GM21528 (cell line): Measurements from ENCODE around the gene CHML.

Source experiments
- ATAC-seq: cut with Tn5 transposase; IDR thresholded peaks from one replicate; pipeline ENCODE4 v1.9.1; 2021; ENCODE audit warnings: mild to moderate bottlenecking, moderate library complexity; ENCODE audit not compliant: unreplicated experiment, low FRiP score

CHML gene

GRCh38 chr1:241622669-241623068 is 17.5 kb downstream of the CHML start:
- ATAC-seq = no peak

GRCh38 chr1:241617426-241617825 is 22.7 kb downstream of the CHML start:
- no peak for ATAC-seq

DNA sequence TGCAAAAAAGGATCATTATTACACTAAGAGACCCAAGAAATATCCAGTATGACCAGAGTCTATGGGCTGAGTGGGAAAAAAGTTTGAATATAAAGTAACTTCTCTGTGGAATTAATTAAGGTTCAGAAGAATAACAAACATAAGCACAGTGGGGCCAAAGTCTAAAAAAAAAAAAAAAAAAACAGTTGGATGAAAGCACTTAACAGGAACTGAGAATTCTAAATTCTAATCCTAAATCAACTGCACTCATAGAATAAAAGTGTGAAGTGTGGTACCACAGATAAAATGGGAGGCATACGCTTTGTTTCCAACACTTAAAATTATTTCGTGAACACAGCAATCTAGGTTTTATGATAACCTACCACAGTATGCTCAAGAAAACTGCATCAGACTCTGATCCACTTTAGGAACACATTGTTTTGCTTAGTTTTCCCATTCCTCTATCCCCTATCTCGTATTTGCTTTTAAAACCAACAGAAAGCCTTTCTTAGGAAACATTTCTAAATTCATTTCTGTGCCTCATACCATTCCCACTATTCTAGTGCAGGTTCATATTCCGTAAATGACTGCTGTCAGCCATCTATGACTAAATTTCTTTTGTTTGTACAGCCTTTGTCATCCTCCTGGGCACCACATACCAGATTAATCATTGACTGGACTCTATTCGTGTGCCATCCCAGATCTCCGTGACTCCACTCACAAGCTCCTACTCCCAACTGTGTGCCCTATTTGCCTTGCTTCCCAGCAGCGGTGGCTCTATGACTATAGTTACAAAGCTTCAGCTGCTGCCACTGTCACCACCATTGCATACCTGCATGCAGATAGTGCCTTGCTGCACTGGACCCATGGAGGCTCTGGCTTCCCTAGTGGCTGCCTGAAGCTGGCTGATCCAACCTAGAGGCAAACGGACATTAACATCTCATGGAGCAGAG is 24.9 kb downstream of the CHML start:
- ATAC-seq = no peak

GRCh38 chr1:241614572-241614971 is 25.6 kb downstream of the CHML start:
- ATAC-seq = no peak

DNA sequence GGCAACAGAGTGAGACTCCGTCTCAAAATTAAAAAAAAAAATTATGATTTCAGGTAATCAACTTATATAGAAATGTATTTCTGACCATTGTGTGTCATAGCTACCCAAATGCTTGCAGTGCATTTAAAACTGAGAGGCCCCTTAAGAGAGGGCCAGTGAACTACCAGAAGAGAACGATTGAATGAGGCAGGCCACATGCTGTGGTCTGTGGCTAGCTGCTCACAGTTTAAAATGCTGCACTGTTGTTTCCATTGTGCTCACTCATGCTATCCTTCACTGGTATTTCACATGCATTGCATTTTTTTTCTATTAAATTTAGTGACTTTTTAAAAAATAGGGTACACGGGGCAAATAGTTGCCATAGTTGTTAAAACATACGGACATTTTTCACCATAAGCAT is 26.0 kb downstream of the CHML start:
- ATAC-seq = no peak

- no peak for ATAC-seq
Measured at GRCh38 chr1:241612533-241613477, 27.4 kb downstream of the CHML start.

DNA sequence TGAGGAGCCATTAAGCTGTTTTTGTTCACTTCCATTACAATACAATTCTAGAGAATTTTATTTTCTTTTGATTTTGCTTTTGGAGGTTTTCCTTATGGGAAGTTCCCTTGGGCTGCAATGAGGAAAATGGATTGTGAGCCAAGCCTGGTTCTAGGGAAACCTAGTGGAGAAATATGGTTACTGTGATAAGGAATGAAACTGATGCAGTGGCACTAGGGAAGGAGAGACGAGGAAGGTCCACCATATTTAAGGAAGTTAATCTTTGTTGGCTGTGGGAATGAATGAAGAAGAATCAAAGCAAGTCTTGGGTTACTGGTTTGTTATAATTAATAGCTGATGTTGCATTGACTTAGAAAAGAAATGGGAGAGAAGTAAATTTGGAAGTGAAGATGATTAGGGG is 28.4 kb downstream of the CHML start:
- no peak for ATAC-seq

GRCh38 chr1:241611063-241611462 is 29.1 kb downstream of the CHML start:
- ATAC-seq = peak; percentile 92

DNA sequence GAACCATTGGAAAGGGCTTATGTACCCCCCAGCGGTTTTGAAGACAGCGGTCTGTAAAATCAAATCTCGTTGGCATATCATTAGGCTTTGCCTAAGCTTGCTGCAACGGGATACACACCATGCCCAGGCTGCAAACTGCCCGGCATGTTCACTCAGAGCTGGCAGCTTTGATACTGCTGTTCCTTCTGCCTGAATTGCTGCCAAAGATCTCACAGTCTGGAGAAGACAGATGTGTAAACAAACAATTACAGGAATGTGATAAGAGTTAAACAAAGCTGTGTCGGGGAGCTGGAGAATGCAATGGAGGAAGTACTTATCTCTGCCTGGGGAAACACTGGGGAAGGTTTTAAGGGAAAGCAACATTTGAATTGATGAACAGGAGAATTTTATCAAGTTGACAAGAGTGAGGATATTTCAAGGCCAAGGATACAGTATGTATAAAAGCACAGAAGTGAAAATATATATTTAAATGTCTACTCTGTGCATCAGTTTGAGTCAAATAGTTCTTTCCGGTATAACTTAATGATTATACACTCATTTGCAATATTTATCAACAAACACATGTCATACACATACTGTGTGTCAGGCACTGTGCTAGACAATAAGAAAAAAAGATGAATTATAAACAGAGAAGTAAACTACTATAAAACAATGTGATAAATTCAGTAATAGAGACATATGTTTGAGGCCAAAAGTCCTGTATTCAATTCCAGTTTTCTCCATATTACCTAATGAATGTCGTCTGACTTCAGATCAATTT is 29.9 kb downstream of the CHML start:
- no peak for ATAC-seq

GRCh38 chr1:241608379-241609033 is 31.7 kb downstream of the CHML start:
- ATAC-seq = no peak

- ATAC-seq = no peak
Measured at GRCh38 chr1:241607497-241607896, 32.7 kb downstream of the CHML start.

DNA sequence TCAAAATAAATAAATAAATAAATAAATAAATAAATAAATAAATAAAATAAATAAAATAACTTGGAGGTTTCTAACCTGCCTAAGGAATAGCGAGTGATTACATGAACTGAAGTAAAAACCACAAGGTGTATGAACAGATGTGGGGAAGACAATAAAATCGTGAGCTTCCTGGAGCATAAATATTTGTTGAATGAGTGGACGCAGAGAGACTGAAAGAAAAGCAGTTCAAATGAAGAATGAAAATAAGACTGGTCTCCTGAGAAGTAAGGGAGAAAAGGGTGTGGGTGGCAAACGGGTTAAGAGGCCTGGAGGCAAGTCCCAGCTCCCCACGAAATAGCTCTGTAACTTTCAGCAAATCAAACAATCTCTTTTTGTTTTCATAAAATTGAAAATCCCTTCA is 33.6 kb downstream of the CHML start:
- ATAC-seq = no peak

DNA sequence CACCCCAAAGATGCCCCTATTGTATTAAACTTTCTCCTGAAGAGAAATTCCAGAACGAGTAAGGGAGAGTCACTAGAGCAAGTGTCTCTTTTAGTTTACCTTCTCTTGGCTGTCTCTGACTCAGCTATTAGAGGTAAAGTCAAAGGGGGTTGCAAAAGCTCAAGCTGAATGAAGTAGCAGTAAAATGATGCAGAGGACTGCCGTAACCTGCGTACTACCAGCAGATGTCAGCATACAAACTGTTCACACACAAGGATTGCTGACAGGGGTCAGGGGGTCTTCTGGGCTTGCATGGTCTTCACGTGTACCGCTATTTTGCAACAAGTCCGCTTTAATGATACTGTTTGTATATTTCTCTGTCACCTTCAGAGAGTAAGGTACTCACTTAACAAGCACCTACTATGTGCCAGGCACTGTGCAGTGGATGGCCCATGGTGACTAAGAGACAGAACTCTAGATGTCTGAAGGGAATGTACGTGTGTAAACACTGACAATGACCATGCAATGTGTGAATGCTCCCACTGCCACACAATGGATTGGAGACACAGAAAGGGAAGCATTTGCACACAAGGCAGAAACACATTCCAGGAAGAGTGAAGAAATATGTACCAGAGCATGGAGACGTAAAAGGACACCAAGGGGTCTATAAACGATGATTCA is 34.9 kb downstream of the CHML start:
- no peak for ATAC-seq

GRCh38 chr1:241603731-241604245 is 36.4 kb downstream of the CHML start:
- no peak for ATAC-seq

DNA sequence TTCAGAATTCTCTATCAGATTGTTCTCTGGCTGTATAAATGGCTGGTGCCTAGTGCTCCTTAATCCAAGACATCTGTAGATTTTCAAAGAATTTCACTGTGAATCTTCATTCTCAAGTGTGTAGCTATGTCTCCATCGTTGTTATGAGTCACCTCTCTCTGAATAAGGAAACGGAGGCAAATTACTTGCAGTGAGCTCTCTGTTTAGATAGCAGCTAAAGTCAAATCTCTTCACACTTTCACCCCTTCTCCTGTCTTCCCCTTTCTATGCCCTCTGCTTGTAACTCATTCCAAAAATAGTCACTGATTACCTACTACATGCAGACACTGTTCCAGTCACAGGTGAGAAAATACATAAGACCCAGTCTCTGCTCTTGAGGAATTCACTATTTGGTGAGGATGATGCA is 39.7 kb downstream of the CHML start:
- ATAC-seq = peak; percentile 85

- no peak for ATAC-seq
Measured at GRCh38 chr1:241598249-241598648, 41.9 kb downstream of the CHML start.

- ATAC-seq = no peak
Measured at GRCh38 chr1:241596633-241597032, 43.5 kb downstream of the CHML start.

GRCh38 chr1:241593186-241593585 is 47.0 kb downstream of the CHML start:
- no peak for ATAC-seq

GRCh38 chr1:241592273-241592958 is 47.8 kb downstream of the CHML start:
- ATAC-seq = peak; percentile 48
